Measurements from ENCODE around the gene FAM193A.
"Not testable (repeated sequence)": the region's sequence is repeated elsewhere in the genome, so short reads cannot be mapped to it uniquely, and the experiment has no call there.

FAM193A gene

GRCh38 chr4:2660596-2661211, 124.3 kb downstream of the FAM193A start:
- no peak for DNase-seq

- no peak for DNase-seq
Observed at GRCh38 chr4:2662598-2662997, 126.2 kb downstream of the FAM193A start.

- DNase-seq = no peak
Observed at GRCh38 chr4:2663275-2663674, 126.8 kb downstream of the FAM193A start.

GRCh38 chr4:2666722-2667247, 130.3 kb downstream of the FAM193A start:
- DNase-seq = no peak

- DNase-seq = no peak
Observed at GRCh38 chr4:2667428-2667827, 131.0 kb downstream of the FAM193A start.

GRCh38 chr4:2671267-2671895, 134.9 kb downstream of the FAM193A start:
- no peak for DNase-seq

- DNase-seq = no peak
Observed at GRCh38 chr4:2672082-2672481, 135.6 kb downstream of the FAM193A start.

GRCh38 chr4:2672700-2673099, 136.3 kb downstream of the FAM193A start:
- no peak for DNase-seq

- DNase-seq = no peak
Observed at GRCh38 chr4:2673157-2673556, 136.7 kb downstream of the FAM193A start.

GRCh38 chr4:2679762-2680161, 143.3 kb downstream of the FAM193A start:
- DNase-seq = not testable (repeated sequence)

GRCh38 chr4:2684486-2684885, 148.0 kb downstream of the FAM193A start:
- no peak for DNase-seq

- DNase-seq = no peak
Observed at GRCh38 chr4:2685541-2685940, 149.1 kb downstream of the FAM193A start.

GRCh38 chr4:2686379-2687265, 150.2 kb downstream of the FAM193A start:
- DNase-seq = no peak

GRCh38 chr4:2688281-2688680, 151.8 kb downstream of the FAM193A start:
- DNase-seq = no peak

GRCh38 chr4:2688697-2689096, 152.2 kb downstream of the FAM193A start:
- DNase-seq = no peak

- no peak for DNase-seq
Observed at GRCh38 chr4:2689114-2689513, 152.7 kb downstream of the FAM193A start.

GRCh38 chr4:2689825-2690700, 153.6 kb downstream of the FAM193A start:
- DNase-seq = no peak

GRCh38 chr4:2691313-2691712, 154.9 kb downstream of the FAM193A start:
- DNase-seq = no peak

GRCh38 chr4:2691952-2692435, 155.5 kb downstream of the FAM193A start:
- no peak for DNase-seq

- DNase-seq = no peak
Observed at GRCh38 chr4:2694691-2695090, 158.2 kb downstream of the FAM193A start.

GRCh38 chr4:2695346-2696060, 159.1 kb downstream of the FAM193A start:
- DNase-seq = no peak

GRCh38 chr4:2696423-2696822, 160.0 kb downstream of the FAM193A start:
- no peak for DNase-seq
